ENCODE measurements around the gene ENPP3.

The ENPP3 gene

DNA sequence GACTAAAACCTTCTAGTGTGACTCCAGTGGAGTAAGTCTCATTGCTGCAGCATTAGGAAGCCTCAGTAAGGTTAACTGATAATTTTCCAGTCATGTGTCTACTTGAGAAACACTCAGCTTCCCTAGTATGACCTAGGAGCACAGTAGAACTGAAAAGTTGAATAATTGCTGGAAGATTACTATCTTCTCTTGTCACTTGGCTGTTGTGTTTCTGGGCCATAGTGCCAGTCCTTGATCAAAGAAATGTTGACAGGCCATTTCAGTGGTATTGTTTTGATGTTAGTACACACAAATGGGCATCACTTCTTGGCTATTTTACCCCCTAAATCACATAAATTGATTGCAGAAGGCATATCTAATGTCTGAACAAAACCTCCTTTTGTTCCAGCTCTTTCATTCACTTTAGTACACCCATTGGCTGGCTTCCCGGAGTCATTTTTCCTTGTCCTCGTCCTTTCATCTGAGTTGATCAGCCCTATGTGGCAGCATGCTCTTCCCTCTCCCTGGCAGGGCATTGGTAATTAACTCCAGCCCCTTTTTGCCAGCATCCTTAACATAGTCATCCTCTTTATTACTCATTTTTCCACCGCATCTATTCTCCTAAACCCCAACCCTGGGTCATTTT lies 6.0 kb downstream of the ENPP3 start:
- no peak for DNase-seq

DNA sequence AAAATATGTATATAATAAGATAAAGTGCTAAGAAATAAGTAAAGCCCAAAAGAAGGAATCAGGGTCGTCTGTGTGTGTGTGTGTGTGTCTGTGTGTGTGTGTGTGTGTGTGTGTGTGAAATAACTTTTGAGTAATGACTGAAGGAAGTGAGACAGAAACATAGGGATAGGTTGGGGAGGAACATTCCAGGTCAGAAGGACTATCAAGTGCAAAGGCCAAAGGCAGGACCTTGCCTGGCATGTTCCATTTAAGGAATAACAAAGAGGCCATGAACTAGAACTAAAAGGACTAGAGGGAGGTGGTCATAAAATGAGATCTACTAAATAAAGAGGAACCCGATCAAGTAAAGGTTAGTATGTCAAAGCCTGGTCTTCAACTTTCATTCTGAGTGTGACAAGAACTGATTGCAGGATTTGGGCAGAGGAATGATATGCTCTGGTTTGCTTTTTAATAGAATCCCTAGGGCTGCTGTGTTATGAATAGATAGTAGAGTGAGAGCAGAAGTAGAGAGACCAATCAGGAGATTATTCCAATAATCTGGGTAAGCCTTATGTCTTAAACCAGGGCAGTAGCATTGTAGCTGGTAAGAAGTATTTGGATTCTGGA lies 6.9 kb downstream of the ENPP3 start:
- DNase-seq: no peak

DNA sequence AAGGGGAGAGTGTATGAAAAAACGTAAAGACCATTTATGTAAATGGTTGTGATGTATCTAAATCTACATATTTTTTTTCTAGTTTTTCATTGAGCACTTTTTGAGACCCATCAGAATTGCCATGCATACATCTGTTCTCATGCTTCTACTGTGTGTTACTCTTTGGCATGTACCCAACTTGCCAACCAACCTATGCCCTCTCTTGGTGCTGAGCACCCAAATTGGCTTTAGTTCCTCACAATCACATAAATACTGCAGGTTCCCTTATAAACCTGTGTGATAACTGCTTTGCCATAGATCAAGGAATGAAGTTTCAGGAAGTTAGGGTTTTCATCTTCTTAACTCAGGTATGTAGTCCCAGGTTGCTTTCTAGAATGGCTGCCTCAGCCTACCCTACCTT lies 7.8 kb downstream of the ENPP3 start:
- no peak for DNase-seq

DNA sequence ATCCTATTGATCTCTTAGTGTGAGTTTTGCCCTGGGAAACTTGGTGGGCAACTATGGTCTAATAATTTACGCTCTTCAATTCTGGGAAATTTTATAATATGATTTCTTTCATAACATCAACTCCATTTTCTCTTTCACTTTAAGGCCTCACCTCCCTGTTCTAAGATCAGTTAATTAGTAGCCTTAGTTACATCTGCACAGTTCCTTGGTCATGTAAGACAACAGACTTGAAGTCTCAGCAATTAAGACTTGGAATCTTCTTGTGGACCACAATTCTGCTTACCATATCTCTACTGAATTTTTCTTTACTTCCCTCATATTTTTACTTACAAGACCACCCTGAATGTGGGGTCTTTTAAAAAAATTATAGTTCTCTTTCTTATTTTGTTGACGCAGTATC lies 8.7 kb downstream of the ENPP3 start:
- no peak for DNase-seq

DNA sequence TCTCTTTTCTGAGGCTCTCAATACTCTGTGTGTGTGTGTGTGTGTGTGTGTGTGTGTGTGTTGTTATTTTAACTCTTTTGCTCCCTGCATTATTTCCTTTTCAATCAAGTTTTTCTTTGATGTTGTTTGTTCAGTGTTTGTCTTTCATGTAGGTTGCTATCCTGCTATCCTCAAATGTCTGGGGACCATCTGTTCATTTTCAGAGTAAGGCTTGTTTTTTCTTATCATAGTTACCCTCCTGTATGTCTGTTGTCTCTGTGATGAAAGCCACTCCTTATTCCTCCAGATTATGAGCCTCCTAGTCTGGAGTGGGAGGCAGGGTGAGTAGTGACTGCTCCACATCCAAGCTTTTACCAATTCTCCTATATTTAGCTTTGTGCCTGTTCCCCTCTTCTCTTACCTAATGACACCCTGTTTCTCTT lies 9.2 kb downstream of the ENPP3 start:
- DNase-seq: no peak

DNA sequence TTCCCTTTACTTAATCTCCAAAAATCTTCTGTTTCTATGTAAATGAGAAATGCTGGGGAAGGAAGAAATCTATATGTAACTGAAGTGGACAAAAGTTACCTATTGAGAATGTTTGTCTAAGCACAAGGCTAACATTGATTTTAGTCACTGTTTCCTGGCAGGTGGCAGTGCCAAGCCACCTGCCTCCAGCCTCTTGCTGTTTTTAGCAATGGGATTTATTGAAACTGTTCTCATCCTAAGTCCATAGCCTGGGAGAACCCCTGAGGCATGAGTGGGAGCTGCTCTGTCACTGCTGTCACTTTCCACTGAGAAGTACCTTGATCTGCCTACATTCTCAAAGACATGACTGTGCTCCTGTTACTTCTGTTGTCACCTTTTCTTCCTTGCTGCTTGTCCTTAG lies 14.7 kb downstream of the ENPP3 start:
- no peak for DNase-seq

DNA sequence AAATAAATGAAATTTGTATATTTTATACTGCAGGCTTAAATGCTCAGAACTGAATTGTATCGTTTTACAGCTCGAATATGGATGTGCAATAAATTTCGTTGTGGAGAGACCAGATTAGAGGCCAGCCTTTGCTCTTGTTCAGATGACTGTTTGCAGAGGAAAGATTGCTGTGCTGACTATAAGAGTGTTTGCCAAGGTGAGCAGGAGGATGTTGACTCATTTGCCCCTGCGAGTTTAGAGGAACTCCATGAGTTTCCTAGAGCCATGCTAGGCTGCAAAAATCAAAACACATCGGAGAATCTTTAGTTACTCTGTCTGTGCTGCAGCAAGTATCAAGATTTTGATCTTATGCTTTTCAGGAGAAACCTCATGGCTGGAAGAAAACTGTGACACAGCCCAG lies 15.4 kb downstream of the ENPP3 start:
- DNase-seq: no peak

DNA sequence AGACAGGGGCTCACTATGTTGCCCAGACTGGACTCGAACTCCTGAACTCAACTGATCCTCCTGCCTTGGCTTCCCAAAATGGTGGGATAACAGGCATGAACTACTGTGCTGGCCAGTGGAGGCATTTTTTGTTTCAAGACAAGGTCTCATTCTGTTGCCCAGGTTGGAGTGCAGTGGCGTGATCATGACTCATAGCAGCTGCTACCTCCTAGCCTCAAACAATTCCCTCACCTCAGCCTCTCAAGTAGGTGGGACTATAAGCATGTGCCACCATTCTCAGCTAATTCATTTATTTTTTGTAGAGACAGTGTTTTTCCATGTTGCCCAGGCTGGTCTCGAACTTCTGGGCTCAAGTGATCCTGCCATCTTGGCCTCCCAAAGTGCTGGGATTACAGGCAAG lies 17.2 kb downstream of the ENPP3 start:
- DNase-seq: no peak

DNA sequence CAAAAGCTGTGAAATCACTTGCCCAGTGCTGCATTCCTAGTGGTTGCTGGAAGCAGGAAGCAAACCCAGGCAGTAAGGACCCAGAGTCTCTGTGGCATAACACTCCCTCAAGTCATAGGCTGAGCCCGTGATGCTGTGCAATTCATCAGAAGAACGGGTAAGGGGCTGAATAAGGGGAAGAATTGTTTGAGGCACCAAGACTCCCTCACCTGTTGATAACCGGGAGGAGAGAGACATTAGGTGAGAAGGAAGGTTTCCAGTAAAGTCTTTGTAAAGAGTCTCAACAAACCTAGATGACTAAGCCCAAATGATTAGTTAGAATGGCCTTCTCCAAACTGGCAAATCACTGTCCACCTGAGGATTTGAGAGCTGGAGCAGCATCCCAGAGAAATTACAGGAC lies 18.3 kb downstream of the ENPP3 start:
- no peak for DNase-seq

DNA sequence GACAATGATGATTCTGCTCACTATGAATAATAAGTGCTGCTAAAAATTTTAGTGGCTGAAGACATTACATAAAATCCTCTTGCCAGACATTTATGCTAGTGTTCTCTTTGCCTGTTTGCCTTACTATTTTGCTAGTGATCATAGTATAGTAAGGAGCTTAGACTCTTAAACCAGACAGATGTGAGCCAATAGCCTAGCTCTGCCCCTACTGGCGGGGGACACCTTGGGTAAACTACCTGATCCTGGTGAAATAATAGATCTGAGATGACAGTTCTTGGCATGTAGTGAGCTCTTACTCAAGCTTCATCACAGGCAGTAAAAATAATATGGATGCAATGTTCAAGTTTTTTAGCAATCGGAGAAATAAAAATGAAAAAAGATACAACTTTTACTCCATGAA lies 18.8 kb downstream of the ENPP3 start:
- no peak for DNase-seq

DNA sequence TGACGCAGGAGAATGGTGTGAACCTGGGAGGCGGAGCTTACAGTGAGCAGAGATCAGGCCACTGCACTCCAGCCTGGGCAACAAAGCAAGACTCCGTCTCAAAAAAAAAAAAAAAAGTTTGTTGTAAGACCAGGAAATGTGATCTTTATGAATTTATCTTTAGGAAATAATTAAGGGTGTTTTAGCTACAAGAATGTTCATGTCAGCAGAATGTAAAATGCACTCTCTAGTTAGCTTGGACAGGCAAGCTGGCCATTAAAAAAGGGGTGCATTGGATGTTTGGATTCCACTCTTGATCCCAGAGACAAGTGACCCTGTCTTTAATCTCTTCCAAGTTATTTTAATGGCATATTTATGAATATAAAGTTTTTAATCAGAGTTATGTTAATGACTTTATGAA lies 19.6 kb downstream of the ENPP3 start:
- DNase-seq: no peak

DNA sequence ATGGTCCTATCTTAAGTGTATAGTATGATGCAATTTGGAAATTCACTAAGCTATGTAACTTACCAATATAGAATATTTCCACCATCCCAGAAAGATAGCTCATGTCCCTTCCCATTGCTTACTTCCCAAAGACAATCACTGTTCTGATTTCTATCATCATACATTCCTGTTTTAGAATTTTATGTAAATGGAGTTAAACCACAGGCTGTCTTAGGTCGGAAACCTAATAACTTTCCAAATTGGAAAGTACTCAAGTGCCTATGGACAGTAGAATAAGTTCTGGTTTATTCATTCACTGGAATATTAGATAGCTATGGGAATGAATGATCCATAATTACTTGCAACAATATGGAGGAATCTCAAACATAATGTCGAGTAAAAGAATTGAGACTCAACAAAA lies 20.1 kb downstream of the ENPP3 start:
- no peak for DNase-seq

DNA sequence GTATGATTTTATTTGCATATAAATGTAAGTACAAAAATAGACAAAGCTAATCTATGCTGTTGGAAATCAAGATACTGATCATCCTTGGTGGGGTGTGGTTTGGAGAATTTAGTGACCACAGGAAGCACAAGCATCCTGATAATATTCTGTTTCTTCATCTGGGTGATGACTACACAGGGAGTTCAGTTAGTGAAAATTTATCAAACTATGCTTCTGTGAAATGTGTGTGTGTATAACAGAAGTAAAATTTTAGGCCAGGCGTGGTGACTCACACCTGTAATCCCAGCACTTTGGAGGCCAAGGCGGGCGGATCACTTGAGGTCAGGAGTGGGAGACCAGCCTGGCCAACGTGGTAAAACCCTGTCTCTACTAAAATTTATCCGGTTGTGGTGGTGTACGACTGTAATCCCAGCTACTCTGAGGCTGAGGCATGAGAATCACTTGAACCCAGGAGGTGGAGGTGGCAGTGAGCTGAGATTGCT lies 20.6 kb downstream of the ENPP3 start:
- DNase-seq: no peak

DNA sequence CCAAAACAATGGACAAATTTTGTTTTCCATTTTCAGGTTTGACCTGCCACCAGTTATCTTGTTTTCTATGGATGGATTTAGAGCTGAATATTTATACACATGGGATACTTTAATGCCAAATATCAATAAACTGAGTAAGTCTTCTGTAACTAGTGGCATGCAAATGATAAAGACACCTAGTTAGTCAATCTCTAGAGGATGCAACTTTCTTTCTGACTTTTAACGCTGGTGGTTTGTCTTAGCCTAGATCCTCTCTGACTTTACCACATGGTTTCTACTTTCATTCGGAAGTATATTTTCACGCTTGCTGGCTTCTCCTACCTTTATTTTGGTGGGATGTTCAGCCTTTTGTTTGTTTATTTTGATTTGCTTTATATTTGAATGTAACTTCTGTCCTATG lies 21.2 kb downstream of the ENPP3 start:
- no peak for DNase-seq

DNA sequence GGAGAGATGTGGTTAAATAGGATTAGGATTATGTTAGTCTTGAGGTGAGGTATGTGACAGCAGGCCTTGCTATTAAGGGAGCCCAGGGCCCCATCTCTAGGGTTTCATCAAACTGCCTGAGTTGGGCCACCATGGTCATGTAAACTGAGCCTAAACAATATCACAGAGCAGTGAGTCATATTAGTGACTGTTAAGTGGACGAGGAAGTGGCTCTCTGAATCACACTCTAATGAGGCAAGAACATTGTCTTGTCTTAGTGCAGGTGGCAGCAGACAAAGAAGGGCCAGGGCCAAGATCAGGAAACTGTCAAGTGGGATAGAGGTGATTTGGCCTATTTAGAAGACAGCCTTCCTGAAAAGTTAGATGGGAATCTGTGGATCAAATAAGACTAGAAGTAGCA lies 23.1 kb downstream of the ENPP3 start:
- no peak for DNase-seq

DNA sequence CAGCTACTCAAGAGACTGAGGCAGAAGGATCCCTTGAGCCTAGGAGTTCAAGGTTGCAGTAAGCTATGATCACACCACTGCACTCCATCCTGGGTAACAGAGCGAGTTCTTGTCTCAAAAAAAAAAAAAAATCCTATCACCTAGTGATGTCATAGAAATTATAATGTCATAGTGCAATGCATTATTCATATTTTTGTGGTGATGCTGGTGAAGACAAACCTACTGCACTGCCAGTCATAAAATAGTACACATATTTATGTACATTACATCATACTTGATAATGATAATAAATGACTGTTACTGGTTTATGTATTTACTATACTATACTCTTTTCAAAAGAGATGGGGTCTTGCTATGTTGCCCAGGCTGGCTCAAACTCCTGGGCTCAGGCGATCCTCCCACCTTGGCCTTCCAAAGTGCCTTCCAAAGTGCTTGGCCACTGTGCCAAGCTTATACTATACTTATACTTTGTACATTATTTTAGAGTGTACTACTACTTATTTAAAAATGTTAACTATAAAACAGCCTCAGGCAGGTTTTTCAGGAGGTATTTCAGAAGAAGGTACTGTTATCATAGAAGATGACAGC lies 26.6 kb downstream of the ENPP3 start:
- no peak for DNase-seq

DNA sequence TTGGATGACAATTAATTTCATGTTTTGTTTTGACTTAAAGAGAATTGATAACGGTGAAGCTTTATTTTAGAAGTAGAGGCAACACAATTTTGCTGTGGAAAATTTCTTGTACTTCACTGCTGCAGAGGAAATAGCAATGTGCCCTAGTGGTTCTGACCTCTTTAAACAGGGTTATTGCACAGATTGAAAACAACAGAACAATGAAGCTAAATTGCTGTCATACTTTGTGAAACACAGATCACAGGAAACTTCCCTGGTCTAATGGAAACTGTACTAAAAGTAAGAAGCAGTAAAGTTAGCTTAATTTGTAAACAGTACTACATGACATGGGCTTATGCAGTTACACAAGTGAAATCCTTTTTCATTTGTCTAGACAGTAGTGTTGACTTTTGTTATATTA lies 32.8 kb downstream of the ENPP3 start:
- DNase-seq: no peak

DNA sequence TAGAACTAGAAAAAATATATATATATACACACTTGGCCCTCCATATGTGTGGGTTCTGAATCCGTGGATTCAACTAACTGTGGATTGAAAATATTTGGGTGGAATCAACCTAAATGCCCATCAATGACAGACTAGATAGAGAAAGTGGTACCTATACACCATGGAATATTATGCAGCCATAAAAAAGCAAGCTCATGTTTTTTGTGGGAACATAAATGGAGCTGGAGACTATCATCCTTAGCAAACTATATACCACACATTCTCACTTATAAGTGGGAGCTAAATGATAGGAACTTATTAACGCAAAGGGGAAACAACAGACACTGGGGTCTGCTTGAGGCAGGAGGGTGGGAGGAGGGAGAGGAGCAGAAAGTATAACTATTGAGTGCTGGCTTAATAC lies 36.1 kb downstream of the ENPP3 start:
- no peak for DNase-seq

DNA sequence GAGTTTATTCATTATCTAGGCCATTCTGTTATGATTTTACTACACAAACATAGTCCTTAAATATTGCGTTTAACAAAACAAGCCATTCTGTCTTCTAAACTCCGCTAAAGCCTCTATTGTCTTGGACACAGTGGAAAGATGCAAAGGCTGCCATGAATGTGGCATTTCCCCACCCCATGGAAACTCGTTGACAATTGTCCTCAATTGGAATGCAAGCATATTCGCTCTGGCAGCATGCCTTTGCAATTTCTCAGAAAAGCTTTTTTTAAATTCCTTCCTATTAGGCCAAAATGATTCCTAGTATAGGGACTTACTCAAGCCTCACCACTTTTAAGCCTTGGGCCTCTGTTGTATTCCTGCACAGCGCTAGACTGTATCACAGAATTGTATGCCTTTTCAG lies 41.3 kb downstream of the ENPP3 start:
- DNase-seq: no peak

DNA sequence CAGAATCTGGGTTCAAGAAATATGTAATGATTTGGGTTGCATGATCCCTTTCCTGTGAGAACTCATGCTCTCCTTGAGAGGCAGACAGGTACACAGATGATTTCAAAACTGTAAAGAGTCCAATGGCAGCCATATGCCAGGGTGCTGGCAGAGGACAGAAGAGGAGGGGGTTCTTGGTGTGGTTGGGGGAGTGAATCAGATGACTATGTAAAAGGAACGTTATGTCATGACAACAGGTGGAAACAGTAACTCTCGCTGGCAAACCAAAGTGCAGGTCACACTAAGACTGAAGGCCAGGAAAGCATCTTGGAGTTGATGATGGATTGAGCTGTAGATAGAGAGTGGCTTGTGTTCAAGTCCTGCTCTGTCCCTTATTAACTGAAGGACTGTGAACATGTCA lies 43.8 kb downstream of the ENPP3 start:
- no peak for DNase-seq

DNA sequence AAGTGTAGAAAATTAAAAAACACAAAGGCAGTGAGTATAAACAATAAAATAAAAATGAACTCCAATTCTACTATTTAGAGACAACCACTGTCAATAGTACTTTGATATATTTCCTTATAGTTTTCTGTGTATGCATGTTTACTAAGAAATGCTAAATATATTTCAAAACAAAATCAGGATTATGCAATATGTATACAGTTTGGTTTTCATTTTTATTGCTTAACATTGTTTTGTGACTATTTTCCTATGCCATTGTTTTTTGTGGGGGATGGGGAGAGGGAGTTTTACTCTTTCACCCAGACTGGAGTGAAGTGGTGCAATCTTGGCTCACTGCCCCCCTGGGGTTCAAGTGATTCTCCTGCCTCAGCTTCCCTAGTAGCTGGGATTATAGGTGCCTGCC lies 44.5 kb downstream of the ENPP3 start:
- no peak for DNase-seq

DNA sequence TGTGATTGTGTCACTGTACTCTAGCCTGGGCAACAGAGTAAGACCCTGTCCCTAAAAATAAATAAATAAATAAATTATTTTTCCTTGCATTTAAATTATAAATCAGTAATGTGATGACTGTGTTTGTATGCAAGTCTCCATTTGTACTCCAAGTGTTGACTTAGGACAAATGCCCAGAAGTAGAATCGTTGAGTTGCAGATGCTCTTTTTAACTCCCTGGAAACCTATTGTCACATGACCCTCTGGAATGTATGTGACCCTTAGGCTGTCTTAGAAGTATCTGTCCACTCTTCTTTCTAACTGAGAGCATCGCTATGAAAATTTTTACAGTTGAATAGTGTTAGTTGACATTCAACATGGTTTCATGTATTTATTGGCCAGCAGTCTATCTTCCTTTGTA lies 45.3 kb downstream of the ENPP3 start:
- no peak for DNase-seq

DNA sequence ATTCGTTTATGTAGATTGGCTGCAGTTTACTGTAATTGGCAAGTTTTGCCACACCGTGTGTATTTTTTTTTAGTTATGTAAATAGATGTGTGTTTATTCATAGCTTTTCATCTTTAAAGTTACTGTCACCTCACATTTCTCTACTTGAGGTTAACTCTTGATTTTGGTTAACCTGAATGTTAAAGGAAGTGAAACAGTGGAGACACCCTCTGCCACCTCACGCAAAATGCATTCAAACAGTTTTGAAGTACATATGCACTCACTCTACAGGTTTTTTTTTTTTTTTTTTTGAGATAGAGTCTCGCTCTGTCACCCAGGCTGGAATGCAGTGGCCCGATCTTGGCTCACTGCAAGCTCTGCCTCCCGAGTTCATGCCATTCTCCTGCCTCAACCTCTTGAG lies 46.4 kb downstream of the ENPP3 start:
- DNase-seq: no peak

DNA sequence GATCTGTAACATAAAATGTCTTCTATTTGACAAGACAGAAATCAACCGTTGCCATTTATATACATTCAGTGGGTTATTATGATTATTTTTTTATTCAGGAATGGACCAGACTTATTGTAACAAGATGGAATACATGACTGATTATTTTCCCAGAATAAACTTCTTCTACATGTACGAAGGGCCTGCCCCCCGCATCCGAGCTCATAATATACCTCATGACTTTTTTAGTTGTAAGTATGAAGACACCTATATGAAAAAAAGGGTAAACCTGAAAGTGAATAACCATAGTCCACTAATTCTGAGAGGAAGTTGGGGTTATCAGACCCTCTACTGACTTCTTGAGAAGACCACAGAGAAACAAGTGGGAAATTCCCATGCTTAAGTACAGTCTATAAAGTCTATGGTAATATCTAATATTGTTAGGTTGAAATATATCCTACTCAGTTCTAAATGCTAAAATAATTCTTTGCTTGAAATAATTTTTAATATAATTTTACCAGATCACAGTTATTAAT lies 48.2 kb downstream of the ENPP3 start:
- no peak for DNase-seq

DNA sequence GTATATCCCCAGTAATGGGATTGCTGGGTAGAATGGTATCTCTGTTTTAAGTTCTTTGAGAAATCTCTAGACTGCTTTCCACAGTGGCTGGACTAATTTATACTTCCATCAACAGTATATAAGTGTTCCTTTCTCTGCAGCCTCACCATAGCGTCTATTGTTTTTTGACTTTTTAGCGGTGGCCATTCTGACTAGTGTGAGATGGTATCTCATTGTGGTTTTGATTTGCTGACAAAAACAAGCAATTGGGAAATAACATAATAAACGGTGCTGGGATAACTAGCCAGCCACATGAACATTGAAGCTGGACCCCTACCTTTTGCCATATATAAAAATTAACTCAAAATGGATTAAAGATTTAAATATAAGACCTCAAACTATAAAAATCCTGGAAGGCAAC lies 49.9 kb downstream of the ENPP3 start:
- DNase-seq: no peak
